ENCODE results near the gene WDSUB1.

The WDSUB1 gene

DNA sequence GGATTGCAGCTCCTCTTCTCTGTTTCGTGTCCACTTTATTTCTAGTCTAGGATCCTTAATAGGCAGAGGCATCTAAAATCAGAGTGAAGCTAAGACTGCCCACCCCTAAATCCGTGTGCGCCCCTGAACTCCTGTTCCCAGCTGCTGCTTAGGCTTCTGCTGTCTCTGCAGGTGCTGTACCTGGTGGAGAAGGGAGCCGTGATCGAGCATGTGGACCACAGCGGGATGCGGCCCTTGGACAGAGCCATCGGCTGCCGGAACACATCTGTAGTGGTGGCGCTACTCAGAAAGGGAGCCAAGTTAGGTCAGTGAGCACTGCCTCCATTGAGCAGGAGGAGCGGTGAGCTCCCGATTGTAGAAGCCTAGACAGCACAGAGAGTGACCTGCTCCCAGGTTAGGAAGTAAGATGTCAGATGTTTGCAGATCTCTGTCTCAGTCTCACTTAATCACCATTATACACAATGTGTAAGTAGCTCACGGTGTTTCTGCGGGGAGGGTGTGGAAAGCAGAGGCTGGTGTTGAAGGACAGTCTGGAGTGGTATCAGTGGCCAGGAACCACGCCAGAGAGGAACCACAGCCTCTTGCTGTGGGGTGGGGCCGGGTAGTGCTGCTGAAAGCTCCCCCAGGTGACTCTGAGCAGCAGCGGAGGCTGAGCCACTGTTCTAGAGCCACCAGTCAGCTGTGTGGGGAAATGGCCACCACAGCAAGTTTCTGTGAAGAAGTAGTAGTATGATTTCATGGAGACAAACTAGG lies 62.3 kb downstream of the WDSUB1 start:
- no peak overlapping the region for H3K4me3 ChIP-seq (ENCODE audit: low read length)
- no peak for DNase-seq (ENCODE audit: low read depth)
- TF ChIP-seq, protein P1, sequence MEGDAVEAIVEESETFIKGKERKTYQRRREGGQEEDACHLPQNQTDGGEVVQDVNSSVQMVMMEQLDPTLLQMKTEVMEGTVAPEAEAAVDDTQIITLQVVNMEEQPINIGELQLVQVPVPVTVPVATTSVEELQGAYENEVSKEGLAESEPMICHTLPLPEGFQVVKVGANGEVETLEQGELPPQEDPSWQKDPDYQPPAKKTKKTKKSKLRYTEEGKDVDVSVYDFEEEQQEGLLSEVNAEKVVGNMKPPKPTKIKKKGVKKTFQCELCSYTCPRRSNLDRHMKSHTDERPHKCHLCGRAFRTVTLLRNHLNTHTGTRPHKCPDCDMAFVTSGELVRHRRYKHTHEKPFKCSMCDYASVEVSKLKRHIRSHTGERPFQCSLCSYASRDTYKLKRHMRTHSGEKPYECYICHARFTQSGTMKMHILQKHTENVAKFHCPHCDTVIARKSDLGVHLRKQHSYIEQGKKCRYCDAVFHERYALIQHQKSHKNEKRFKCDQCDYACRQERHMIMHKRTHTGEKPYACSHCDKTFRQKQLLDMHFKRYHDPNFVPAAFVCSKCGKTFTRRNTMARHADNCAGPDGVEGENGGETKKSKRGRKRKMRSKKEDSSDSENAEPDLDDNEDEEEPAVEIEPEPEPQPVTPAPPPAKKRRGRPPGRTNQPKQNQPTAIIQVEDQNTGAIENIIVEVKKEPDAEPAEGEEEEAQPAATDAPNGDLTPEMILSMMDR (conservative IDR thresholded peaks at IDR 0.05; ENCODE audit: low read length), result no peak

DNA sequence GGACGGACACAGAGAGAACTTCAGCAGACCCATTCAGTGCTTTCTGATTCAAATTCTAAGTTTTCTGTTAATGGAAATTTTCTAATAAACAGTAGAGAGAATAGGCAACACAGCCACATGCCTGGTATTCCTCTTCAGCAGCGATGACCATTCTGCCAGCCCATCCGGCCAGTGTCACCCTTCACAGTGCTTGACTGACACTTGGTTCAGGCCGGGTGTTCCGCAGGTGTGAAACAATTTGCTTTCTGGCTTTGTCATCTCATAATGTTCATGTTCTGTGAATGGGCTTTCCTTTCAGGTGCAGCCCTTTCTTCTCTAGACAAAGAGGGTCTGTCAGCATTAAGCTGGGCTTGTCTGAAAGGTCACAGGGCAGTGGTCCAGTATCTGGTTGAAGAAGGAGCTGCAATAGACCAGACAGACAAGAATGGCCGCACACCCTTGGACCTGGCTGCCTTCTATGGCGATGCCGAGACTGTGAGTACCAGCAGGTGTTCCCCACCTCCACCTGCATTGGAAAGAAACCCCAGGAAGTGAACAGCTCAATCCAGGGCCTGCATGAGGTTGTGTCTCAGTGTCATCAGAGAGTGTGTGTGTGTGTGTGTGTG lies 67.0 kb downstream of the WDSUB1 start:
- DNase-seq (ENCODE audit: low read depth), result no peak
- TF ChIP-seq, protein P1 (conservative IDR thresholded peaks at IDR 0.05; ENCODE audit: low read length), result no peak
- H3K4me3 ChIP-seq (ENCODE audit: low read length), result no peak overlapping the region

DNA sequence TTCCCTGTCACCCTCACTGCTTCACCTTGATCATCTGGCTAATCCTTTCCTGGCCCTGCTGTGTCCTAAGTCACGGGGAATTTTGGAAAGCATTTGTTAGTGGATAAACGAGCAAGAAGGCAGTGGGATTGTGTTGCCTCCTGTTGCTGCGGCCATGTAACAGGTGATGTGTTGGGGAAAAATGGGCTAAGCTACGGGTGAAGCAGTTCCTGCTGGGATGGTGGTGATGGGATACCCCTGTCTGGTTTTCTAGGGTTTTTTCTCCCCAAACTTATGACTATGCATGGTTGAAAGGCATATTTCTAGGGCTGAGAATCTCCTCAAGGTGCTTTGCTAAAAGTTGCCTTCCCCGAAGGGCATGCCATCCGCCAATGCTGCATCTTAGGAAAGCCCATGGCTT lies 68.1 kb downstream of the WDSUB1 start:
- H3K4me3 ChIP-seq (ENCODE audit: low read length), result no peak overlapping the region
- TF ChIP-seq, protein P1 (conservative IDR thresholded peaks at IDR 0.05; ENCODE audit: low read length), result no peak
- DNase-seq (ENCODE audit: low read depth), result no peak

DNA sequence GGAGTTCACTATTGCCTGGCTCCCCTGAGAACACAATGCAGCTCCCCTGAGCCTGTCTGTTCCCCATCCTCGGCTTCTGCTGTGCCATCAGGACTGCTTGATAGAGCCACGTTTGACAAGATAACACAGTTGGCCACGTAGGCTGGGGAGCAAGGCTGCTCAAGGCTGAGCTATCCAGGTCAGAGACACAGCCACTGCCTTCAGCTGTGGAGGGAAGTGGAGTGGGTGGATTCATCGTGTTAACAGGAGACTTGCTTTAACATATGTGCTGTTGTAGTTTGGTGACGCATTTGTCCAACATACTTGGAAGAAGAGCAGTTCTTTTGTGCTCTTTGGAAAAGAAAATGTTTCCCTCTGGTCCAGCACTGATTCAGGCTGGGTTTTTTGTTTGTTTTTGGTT lies 68.8 kb downstream of the WDSUB1 start:
- TF ChIP-seq, protein P1 (conservative IDR thresholded peaks at IDR 0.05; ENCODE audit: low read length), result no peak
- no peak for DNase-seq (ENCODE audit: low read depth)
- H3K4me3 ChIP-seq (ENCODE audit: low read length), result no peak overlapping the region

DNA sequence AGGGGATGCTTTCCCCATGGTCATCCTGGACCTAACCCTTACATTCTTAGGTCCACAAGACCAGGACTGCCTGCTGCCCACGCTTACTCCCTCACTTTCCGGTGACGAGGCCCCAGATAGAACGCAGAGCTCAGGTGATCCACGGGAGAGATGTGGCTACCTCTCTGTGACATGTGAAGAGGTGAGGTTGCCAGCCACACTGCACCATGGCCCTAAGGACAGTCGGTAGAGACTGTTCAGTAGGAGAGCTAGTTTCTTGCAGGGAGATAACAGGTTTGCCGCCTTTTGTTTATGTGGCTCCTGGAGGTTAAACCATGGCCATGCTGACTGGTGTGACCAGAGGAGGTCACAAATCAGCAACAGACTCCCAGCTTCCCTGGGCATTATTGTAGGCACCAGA lies 71.4 kb downstream of the WDSUB1 start:
- no peak overlapping the region for H3K4me3 ChIP-seq (ENCODE audit: low read length)
- no peak for DNase-seq (ENCODE audit: low read depth)
- TF ChIP-seq, protein P1 (conservative IDR thresholded peaks at IDR 0.05; ENCODE audit: low read length), result no peak

DNA sequence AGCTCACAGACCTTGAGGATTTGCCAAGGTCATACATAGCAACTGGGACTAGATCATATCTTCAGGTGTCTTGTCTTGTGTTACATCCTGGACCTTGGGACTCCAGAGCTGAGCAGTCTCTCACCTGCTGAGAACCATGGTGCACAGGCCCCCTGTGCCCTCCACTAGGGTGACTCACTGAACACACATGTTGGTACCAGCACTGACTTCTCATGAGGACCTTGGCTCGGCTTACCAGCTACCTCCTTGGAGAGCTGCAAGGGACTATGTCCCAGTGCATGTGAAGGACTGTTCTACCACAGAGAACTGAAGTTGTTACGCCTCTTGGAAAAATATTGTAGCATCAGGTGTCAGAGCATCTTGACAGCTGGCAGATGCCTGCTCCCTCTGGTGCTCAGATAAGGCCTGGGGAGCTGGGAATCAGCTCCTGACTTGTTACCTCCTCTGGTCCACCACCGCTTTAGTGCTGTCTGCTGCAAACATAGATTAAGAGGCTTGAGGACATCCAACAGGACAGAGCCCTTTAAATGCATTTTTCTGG lies 72.1 kb downstream of the WDSUB1 start:
- no peak for DNase-seq (ENCODE audit: low read depth)
- TF ChIP-seq, protein P1 (conservative IDR thresholded peaks at IDR 0.05; ENCODE audit: low read length), result no peak
- no peak overlapping the region for H3K4me3 ChIP-seq (ENCODE audit: low read length)

DNA sequence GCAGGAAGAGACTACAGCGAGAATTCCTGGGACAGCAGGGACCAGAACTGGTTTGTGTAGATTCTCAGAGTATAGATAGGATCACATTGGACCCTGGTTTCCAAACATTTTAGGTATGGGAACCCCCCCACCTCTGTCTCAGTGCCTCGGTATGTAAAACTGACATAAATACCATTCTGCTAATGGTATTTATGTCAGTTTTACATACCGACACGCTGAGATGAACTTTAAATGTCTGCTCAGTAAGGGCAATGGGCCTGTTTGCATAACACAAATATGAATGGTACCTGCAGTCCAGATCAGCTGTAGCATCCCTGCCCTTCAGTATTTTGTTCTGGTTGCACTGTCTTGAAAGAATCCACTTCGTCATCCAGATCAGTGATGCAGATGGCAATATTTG lies 73.2 kb downstream of the WDSUB1 start:
- TF ChIP-seq, protein P1 (conservative IDR thresholded peaks at IDR 0.05; ENCODE audit: low read length), result no peak
- no peak overlapping the region for H3K4me3 ChIP-seq (ENCODE audit: low read length)
- DNase-seq (ENCODE audit: low read depth), result no peak

Data from AG10803 (cell line).